Islet precursor cell (in vitro differentiated cells): Measurements from ENCODE around the gene ST3GAL3.
"Not testable (repeated sequence)": the region's sequence is repeated elsewhere in the genome, so short reads cannot be mapped to it uniquely, and the experiment has no call there.

ENCODE experiments used
- DNase-seq: peaks from one replicate; pipeline ENCODE4 v3.0.0-alpha.2; 2018

Gene ST3GAL3

GRCh38 chr1:43760745-43761317 lies 53.5 kb downstream of the ST3GAL3 start:
- DNase-seq = peak; percentile 59

GRCh38 chr1:43763497-43763973 lies 56.2 kb downstream of the ST3GAL3 start:
- peak; percentile 86 for DNase-seq

GRCh38 chr1:43764581-43764980 lies 57.2 kb downstream of the ST3GAL3 start:
- no peak for DNase-seq

GRCh38 chr1:43766086-43766784 lies 58.9 kb downstream of the ST3GAL3 start:
- DNase-seq = peak; percentile 89

GRCh38 chr1:43766818-43767525 lies 59.6 kb downstream of the ST3GAL3 start:
- peak; percentile 70 for DNase-seq

GRCh38 chr1:43768168-43768567 lies 60.8 kb downstream of the ST3GAL3 start:
- DNase-seq = no peak

- no peak for DNase-seq
These were observed 62.1 kb downstream of the ST3GAL3 start for GRCh38 chr1:43769350-43769908.

GRCh38 chr1:43770111-43770510 lies 62.8 kb downstream of the ST3GAL3 start:
- DNase-seq = no peak

- no peak for DNase-seq
These were observed 65.6 kb downstream of the ST3GAL3 start for GRCh38 chr1:43772978-43773377.

- no peak for DNase-seq
These were observed 66.5 kb downstream of the ST3GAL3 start for GRCh38 chr1:43773821-43774220.

- DNase-seq = no peak
These were observed 67.0 kb downstream of the ST3GAL3 start for GRCh38 chr1:43774359-43774758.

- no peak for DNase-seq
These were observed 68.9 kb downstream of the ST3GAL3 start for GRCh38 chr1:43776043-43776761.

GRCh38 chr1:43777916-43778315 lies 70.6 kb downstream of the ST3GAL3 start:
- DNase-seq = not testable (repeated sequence)

GRCh38 chr1:43779266-43779665 lies 71.9 kb downstream of the ST3GAL3 start:
- DNase-seq = no peak

GRCh38 chr1:43779805-43780403 lies 72.6 kb downstream of the ST3GAL3 start:
- no peak for DNase-seq

- no peak for DNase-seq
These were observed 74.2 kb downstream of the ST3GAL3 start for GRCh38 chr1:43781574-43781973.

- no peak for DNase-seq
These were observed 75.8 kb downstream of the ST3GAL3 start for GRCh38 chr1:43783096-43783670.

GRCh38 chr1:43783671-43784205 lies 76.4 kb downstream of the ST3GAL3 start:
- DNase-seq = peak; percentile 89

- no peak for DNase-seq
These were observed 79.0 kb downstream of the ST3GAL3 start for GRCh38 chr1:43786201-43786958.

GRCh38 chr1:43786960-43787359 lies 79.6 kb downstream of the ST3GAL3 start:
- no peak for DNase-seq
